D721Med (cell line): ENCODE results near the gene HDLBP.

Experiments used
- DNase-seq: peaks from one replicate; pipeline ENCODE4 v3.0.0; 2011; ENCODE audit warnings: low spot score; ENCODE audit not compliant: insufficient read length
- FAIRE-seq: peaks from 2 replicates; lab custom pipeline; 2011; peaks lifted over from hg19 to GRCh38; lab: Jason Lieb, UNC
- TF ChIP-seq, protein P1 (sequence below): IDR thresholded peaks from 2 replicates; pipeline ENCODE4 v1.5.1; 2012; ENCODE audit warnings: mild to moderate bottlenecking, control low read depth; ENCODE audit not compliant: insufficient read depth; ENCODE audit errors: missing control alignments

The HDLBP gene

DNA sequence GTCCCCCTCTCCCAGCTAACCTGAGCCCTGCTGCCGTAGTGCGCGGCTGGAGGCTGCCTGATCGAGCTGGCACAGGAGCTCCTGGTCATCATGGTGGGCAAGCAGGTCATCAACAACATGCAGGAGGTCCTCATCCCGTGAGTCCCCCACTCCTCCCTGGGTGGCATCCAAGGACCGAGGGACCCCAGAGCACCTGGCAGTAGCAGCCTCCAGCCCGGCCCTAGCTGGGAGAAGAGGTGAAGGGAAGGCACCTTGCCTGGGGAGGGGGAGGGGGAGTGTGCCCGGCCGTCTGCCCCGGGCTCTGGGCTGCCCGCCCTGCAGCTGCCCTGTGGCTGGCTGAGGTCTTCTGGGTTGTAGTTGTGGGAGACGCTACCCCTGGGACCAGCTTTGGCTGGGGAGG lies 100.7 kb downstream of the HDLBP start:
- TF ChIP-seq, protein P1, sequence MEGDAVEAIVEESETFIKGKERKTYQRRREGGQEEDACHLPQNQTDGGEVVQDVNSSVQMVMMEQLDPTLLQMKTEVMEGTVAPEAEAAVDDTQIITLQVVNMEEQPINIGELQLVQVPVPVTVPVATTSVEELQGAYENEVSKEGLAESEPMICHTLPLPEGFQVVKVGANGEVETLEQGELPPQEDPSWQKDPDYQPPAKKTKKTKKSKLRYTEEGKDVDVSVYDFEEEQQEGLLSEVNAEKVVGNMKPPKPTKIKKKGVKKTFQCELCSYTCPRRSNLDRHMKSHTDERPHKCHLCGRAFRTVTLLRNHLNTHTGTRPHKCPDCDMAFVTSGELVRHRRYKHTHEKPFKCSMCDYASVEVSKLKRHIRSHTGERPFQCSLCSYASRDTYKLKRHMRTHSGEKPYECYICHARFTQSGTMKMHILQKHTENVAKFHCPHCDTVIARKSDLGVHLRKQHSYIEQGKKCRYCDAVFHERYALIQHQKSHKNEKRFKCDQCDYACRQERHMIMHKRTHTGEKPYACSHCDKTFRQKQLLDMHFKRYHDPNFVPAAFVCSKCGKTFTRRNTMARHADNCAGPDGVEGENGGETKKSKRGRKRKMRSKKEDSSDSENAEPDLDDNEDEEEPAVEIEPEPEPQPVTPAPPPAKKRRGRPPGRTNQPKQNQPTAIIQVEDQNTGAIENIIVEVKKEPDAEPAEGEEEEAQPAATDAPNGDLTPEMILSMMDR, result no peak
- DNase-seq (no peak), FAIRE-seq (no peak)

DNA sequence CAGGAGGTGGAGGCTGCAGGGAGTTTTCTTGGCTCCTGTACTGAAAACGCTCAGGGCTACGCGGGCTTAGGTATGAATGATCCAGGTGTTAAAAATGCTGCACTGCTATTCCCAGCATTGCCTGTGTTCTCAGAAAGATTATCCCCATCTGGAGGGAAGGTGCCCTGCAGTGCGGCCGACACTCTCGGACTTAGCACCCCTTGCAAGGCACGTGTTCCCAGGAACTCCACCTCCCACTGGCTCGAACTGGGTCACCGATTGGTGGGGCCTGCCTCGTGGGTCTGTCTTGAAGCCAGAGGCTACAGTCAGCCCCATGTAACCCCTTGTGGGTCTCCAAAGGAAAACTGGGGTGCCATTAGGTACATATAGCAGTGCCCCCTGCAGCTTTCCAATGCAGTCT lies 101.3 kb downstream of the HDLBP start:
- FAIRE-seq (no peak), DNase-seq (no peak)
- TF ChIP-seq, protein P1, result no peak

DNA sequence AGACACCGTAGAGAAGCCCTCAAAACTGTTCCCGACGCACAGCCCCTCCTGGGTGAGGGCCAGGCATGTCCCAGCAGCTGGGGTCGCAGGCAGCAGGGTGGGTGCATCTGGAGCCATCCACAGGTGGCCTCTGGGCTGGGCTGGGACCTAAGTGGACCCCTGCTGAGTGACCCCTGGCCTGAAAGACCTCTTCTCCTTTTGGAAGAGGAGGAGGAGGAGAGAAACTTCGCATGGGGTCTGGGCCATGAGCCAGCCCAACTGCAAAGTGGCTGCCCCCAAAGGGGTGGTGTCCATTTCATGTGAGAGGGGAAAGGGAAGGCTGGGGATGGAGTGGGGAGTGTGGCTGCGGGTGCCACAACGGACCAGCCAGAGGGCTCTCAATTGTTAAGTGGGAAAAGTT lies 101.9 kb downstream of the HDLBP start:
- FAIRE-seq (no peak), DNase-seq (no peak)
- TF ChIP-seq, protein P1, result no peak

GRCh38 chr2:241213041-241213440 lies 102.4 kb downstream of the HDLBP start:
- DNase-seq, result no peak
- no peak for FAIRE-seq
- TF ChIP-seq, protein P1, result no peak

GRCh38 chr2:241211276-241211675 lies 104.2 kb downstream of the HDLBP start:
- TF ChIP-seq, protein P1, result no peak
- FAIRE-seq, result no peak
- DNase-seq, result no peak

GRCh38 chr2:241209271-241209670 lies 106.2 kb downstream of the HDLBP start:
- no peak for FAIRE-seq
- TF ChIP-seq, protein P1, result no peak
- DNase-seq, result no peak

DNA sequence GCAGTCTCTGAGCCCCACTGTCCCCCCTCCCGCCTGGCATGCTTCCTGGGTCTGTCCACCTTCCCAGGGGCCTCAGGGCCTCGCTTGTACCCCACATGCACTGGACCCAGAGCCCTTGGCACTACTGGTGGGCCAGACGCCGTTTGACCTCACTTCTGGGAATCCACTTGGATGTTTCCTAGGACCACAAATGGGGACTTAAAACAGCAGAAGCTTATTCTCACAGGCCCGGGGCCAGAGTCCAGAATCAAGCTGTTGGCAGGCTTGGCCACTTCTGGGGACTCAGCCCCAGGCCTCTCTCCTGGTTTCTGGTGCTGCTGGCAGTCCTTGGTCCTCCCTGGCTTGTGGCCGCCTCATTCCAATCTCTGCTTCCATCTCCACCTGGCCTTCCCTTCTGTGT lies 107.4 kb downstream of the HDLBP start:
- TF ChIP-seq, protein P1, result no peak
- no peak for FAIRE-seq
- DNase-seq, result no peak
